ENCODE measurements around the gene CER1.

- TF ChIP-seq POLR2AphosphoS5 (IDR thresholded peaks at IDR 0.05; ENCODE audit: low read depth, low read length) = no peak
- no peak for TF ChIP-seq POLR2A (IDR thresholded peaks at IDR 0.05; ENCODE audit: low read depth, low read length)
Measured at GRCh38 chr9:14749741-14750211, 27.2 kb upstream of the CER1 start.
